CD14-positive monocyte (primary cell): ENCODE data around the gene FAM83G. TPM values are rescaled to one million over a fixed set of nuclear protein-coding genes. Genes with fewer than 3 reads are reported as not detected.

Experiments used
- DNase-seq, 3 donors: peaks; one replicate each; pipeline ENCODE4 v3.0.0-alpha.2; 2011 to 2022
- H2AFZ ChIP-seq: 2 replicates; pipeline ENCODE4 v1.6.0; 2012; ENCODE audit warnings: mild to moderate bottlenecking, low read depth, low read length, inconsistent platforms; ENCODE audit not compliant: insufficient read depth, poor library complexity, severe bottlenecking
- H3K27ac ChIP-seq, 2 donors: 1 replicate in 1 of 2; 2 replicates in 1 of 2; pipeline ENCODE4 v1.5.1; 2012 to 2013; ENCODE audit warnings: low read length in 2 of 2, control low read depth in 1 of 2, inconsistent platforms in 1 of 2, low read depth in 1 of 2, mild to moderate bottlenecking in 1 of 2
- H3K27me3 ChIP-seq, 2 donors: one replicate each; pipeline versions ENCODE4 v1.6.0 to v1.6.1; 2011 to 2013; ENCODE audit warnings: low read length in 2 of 2; ENCODE audit not compliant: control insufficient read depth in 2 of 2, insufficient read depth in 2 of 2
- H3K36me3 ChIP-seq, 2 donors: replicated peaks in 1 of 2; 1 replicate in 1 of 2; 2 replicates in 1 of 2; pipeline versions ENCODE4 v1.5.1 to v1.6.1; 2012 to 2013; ENCODE audit warnings: low read length in 2 of 2, control low read depth in 1 of 2, inconsistent platforms in 1 of 2, mild to moderate bottlenecking in 1 of 2; ENCODE audit not compliant: insufficient read depth in 2 of 2, control insufficient read depth in 1 of 2
- H3K4me1 ChIP-seq, 2 donors: 1 replicate in 1 of 2; 2 replicates in 1 of 2; pipeline versions ENCODE4 v1.5.1 to v1.6.1; 2012 to 2013; ENCODE audit warnings: low read length in 2 of 2, control low read depth in 1 of 2, inconsistent platforms in 1 of 2, mild to moderate bottlenecking in 1 of 2, moderate library complexity in 1 of 2; ENCODE audit not compliant: insufficient read depth in 2 of 2, control insufficient read depth in 1 of 2
- H3K4me2 ChIP-seq: replicated peaks from 2 replicates; pipeline ENCODE3; 2012; ENCODE audit warnings: low read length, moderate library complexity, mild to moderate bottlenecking; ENCODE audit not compliant: poor library complexity, severe bottlenecking; ENCODE audit errors: extremely low read depth
- H3K4me3 ChIP-seq, 3 experiments: fragments of 200-600 bp in 1 of 3; sonication (generic) in 1 of 3; replicated peaks in 1 of 3; 1 replicate in 2 of 3; 2 replicates in 1 of 3; pipeline ENCODE4 v1.5.1; 2011 to 2013; ENCODE audit warnings: low read length in 3 of 3, mild to moderate bottlenecking in 3 of 3, control low read depth in 2 of 3, low read depth in 2 of 3, inconsistent platforms in 1 of 3, moderate library complexity in 1 of 3
- H3K79me2 ChIP-seq: 2 replicates; pipeline ENCODE4 v1.6.0; 2012; ENCODE audit warnings: mild to moderate bottlenecking, control low read depth, inconsistent platforms, low read length, moderate library complexity; ENCODE audit not compliant: insufficient read depth
- H3K9ac ChIP-seq: 2 replicates; pipeline ENCODE4 v1.6.0; 2017; ENCODE audit warnings: low read length, mild to moderate bottlenecking; ENCODE audit not compliant: insufficient read depth, poor library complexity, severe bottlenecking
- H3K9me3 ChIP-seq, 2 donors: replicated peaks in 1 of 2; 1 replicate in 1 of 2; 2 replicates in 1 of 2; pipeline versions ENCODE4 v1.5.1 to v1.6.1; 2012 to 2013; ENCODE audit warnings: low read length in 2 of 2, control low read depth in 1 of 2; ENCODE audit not compliant: control insufficient read depth in 1 of 2, insufficient read depth in 1 of 2
- H4K20me1 ChIP-seq: 2 replicates; pipeline ENCODE4 v1.6.0; 2012; ENCODE audit warnings: mild to moderate bottlenecking, low read length, control low read depth, moderate library complexity; ENCODE audit not compliant: insufficient read depth
- H3K27ac Mint-ChIP-seq, 7 donors: one replicate each; pipeline ENCODE4 v1.8.0; 2020; ENCODE audit warnings: mild to moderate bottlenecking in 7 of 7, mixed read lengths in 7 of 7, moderate library complexity in 6 of 7, inconsistent platforms in 2 of 7
- H3K27me3 Mint-ChIP-seq, 3 donors: one replicate each; pipeline ENCODE4 v1.8.0; 2021 to 2022; ENCODE audit warnings: low read depth in 3 of 3, mild to moderate bottlenecking in 3 of 3, mixed read lengths in 3 of 3, moderate library complexity in 3 of 3, inconsistent platforms in 1 of 3
- H3K36me3 Mint-ChIP-seq, 2 donors: one replicate each; pipeline ENCODE4 v1.8.0; 2020; ENCODE audit warnings: mixed read lengths in 2 of 2, inconsistent platforms in 1 of 2, mild to moderate bottlenecking in 1 of 2
- H3K4me1 Mint-ChIP-seq: one replicate; pipeline ENCODE4 v1.8.0; 2020; ENCODE audit warnings: mild to moderate bottlenecking, mixed read lengths
- H3K4me3 Mint-ChIP-seq, 2 donors: one replicate each; pipeline ENCODE4 v1.8.0; 2020; ENCODE audit warnings: mild to moderate bottlenecking in 2 of 2, mixed read lengths in 2 of 2, moderate library complexity in 1 of 2
- H3K9me3 Mint-ChIP-seq, 7 donors: one replicate each; pipeline ENCODE4 v1.8.0; 2020 to 2022; ENCODE audit warnings: mixed read lengths in 7 of 7, mild to moderate bottlenecking in 6 of 7, moderate library complexity in 6 of 7, inconsistent platforms in 2 of 7
- CTCF ChIP-seq: fragments of 200-600 bp; IDR thresholded peaks from one replicate; pipeline ENCODE4 v1.8.0; 2022; ENCODE audit warnings: antibody characterized with exemption, mild to moderate bottlenecking
- WGBS: methylation state at CpG from one replicate; pipeline ENCODE4 v1.1.5; 2013; ENCODE audit warnings: missing lambda C conversion rate; ENCODE audit not compliant: insufficient coverage; 5-methylcytosine and 5-hydroxymethylcytosine counted together
- intact Hi-C, 2 donors: fragments of 100-400 bp; cut with micrococcal nuclease; formaldehyde crosslinking; loops; one replicate each; pipeline versions ENCODE4 v1.15.0 to v1.15.1; 2023
- polyA plus RNA-seq, 3 donors: library from polyadenylated mRNA; depleted of rRNA in 1 of 3; unstranded in 2 of 3; stranded (reverse) in 1 of 3; fragments of 300-500 nt in 2 of 3; fragments of >200 nt in 1 of 3; fragmentation: Illumina TruSeq in 2 of 3; gene quantifications; 1 replicate in 2 of 3; 2 replicates in 1 of 3; pipeline ENCODE4 v1.2.3, GENCODE V29; 2012 to 2021

FAM83G gene
- polyA plus RNA-seq, 3 donors, result 0.04 to 0.17 (median 0.08) TPM

GRCh38 chr17:19020016-19020415 is 15.5 kb upstream of the FAM83G start:
- no peaks in the 10 kb centered on the region for H3K4me1 Mint-ChIP-seq
- 100% methylated on average over 3 of the region's 3 CpGs for WGBS

DNA sequence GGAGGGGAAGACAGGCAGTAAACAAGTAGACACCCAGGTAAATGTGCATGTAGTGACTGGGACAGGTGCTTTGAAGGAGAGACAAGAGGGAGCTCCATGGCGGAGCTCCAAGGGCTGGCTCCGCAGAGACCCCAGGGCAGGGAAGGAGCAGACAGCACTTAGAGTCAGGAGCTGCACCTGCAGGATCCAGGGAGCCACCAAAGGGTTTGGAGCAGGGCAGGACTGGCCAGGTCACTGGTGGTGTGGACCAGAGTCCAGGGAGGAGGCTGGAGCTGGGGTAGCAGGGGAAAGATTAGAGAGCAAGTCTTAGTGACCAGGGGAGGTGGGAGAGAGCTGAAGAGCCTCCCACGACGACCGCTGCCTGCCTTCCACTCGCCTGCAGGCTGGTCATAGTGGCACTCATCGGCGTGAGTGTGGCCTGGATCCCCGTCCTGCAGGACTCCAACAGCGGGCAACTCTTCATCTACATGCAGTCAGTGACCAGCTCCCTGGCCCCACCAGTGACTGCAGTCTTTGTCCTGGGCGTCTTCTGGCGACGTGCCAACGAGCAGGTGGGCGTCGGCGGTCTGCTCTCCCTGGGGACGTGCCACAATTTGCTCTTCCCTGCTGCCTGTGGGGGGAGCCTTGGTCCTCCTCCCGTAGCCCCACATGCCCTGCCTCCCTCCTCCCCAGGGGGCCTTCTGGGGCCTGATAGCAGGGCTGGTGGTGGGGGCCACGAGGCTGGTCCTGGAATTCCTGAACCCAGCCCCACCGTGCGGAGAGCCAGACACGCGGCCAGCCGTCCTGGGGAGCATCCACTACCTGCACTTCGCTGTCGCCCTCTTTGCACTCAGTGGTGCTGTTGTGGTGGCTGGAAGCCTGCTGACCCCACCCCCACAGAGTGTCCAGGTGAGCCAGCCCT is 14.7 kb upstream of the FAM83G start:
- peak overlapping the region in 3 of 7 donors; percentile 20 to 53 (median 48) for H3K27ac Mint-ChIP-seq
- H3K36me3 Mint-ChIP-seq, result peaks cover 6 to 12% of the 10 kb centered on the region in 2 donors
- peak overlapping the region; percentile 8 for H3K9ac ChIP-seq
- H3K27me3 ChIP-seq, result no peaks in the 10 kb centered on the region
- intact Hi-C loops, result no loop called here
- H3K9me3 ChIP-seq, result no peaks in the 10 kb centered on the region
- H3K4me1 ChIP-seq, result no peaks in the 10 kb centered on the region
- H4K20me1 ChIP-seq, result no peaks in the 10 kb centered on the region
- H3K4me3 Mint-ChIP-seq, result no peak overlapping the region
- no peak overlapping the region for H3K4me3 ChIP-seq
- no peak overlapping the region for H3K4me2 ChIP-seq
- H3K4me1 Mint-ChIP-seq, result no peaks in the 10 kb centered on the region
- peaks cover 3 to 7% (median 3%) of the 10 kb centered on the region in 3 donors for H3K27me3 Mint-ChIP-seq
- peaks cover 0 to 4% (median 0%) of the 10 kb centered on the region in 7 donors for H3K9me3 Mint-ChIP-seq
- no peak for TF ChIP-seq CTCF
- H3K27ac ChIP-seq, result no peak overlapping the region
- H3K79me2 ChIP-seq, result no peaks in the 10 kb centered on the region
- no peak overlapping the region for H2AFZ ChIP-seq
- no peak for DNase-seq
- H3K36me3 ChIP-seq, result no peaks in the 10 kb centered on the region
- WGBS, result 90% methylated on average over 22 of the region's 27 CpGs

More at GRCh38 chr17:19020016-19020415, 15.5 kb upstream of the FAM83G start:
- DNase-seq, result no peak
- Histone ChIP-seq H3K79me2 (no peaks in the 10 kb centered on the region), H3K9ac (no peak overlapping the region), H4K20me1 (no peaks in the 10 kb centered on the region), H3K27ac (no peak overlapping the region), H3K4me2 (no peak overlapping the region), H3K9me3 (no peaks in the 10 kb centered on the region), H3K27me3 (no peaks in the 10 kb centered on the region), H2AFZ (no peak overlapping the region), H3K4me1 (no peaks in the 10 kb centered on the region), H3K36me3 (no peaks in the 10 kb centered on the region), H3K4me3 (no peak overlapping the region)
- intact Hi-C loops, result no loop called here
- peaks cover 0 to 4% (median 0%) of the 10 kb centered on the region in 7 donors for H3K9me3 Mint-ChIP-seq
- peaks cover 3 to 7% (median 3%) of the 10 kb centered on the region in 3 donors for H3K27me3 Mint-ChIP-seq
- H3K4me3 Mint-ChIP-seq, result no peak overlapping the region
- TF ChIP-seq CTCF, result no peak
- peaks cover 10 to 14% of the 10 kb centered on the region in 2 donors for H3K36me3 Mint-ChIP-seq
- peak overlapping the region in 1 of 7 donors; percentile 53 for H3K27ac Mint-ChIP-seq
